Mammary epithelial cell (primary cell): Measurements from ENCODE around the gene OR10G6.

Experiments used
- EZH2 ChIP-seq: IDR thresholded peaks from 2 replicates; pipeline ENCODE4 v1.6.1; 2012; ENCODE audit warnings: low read length, inconsistent platforms, borderline replicate concordance
- TF ChIP-seq, protein P1 (sequence below), 2 donors: IDR thresholded peaks in 1 of 2; conservative IDR thresholded peaks in 1 of 2; 2 replicates each; pipeline ENCODE4 v1.5.1; 2011 to 2012; ENCODE audit warnings: inconsistent platforms in 2 of 2, low read length in 2 of 2, mild to moderate bottlenecking in 2 of 2, control low read depth in 1 of 2, low read depth in 1 of 2; ENCODE audit not compliant: insufficient read depth in 1 of 2; ENCODE audit errors: extremely low read depth in 1 of 2

DNA sequence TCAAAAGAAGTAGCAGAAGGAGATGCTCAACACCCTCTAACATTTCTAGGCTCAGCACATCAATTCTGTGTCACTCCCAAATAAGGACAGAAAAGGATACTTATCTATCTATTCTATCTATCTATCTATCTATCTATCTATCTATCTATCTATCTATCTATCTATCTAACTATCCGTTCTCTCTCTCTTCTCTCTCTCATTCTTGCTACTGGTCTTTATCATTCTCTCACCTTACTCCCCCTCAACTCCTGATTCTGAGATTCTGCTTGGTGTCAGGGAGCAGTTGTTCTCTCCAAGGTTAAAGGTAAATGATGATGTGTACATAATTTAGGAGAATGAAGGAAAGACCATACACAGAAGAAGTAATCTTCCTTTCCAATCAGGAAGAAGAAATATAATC is at the start of gene OR10G6:
- TF ChIP-seq, protein P1, sequence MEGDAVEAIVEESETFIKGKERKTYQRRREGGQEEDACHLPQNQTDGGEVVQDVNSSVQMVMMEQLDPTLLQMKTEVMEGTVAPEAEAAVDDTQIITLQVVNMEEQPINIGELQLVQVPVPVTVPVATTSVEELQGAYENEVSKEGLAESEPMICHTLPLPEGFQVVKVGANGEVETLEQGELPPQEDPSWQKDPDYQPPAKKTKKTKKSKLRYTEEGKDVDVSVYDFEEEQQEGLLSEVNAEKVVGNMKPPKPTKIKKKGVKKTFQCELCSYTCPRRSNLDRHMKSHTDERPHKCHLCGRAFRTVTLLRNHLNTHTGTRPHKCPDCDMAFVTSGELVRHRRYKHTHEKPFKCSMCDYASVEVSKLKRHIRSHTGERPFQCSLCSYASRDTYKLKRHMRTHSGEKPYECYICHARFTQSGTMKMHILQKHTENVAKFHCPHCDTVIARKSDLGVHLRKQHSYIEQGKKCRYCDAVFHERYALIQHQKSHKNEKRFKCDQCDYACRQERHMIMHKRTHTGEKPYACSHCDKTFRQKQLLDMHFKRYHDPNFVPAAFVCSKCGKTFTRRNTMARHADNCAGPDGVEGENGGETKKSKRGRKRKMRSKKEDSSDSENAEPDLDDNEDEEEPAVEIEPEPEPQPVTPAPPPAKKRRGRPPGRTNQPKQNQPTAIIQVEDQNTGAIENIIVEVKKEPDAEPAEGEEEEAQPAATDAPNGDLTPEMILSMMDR (conservative IDR thresholded peaks at IDR 0.05 in 1 of 2, IDR thresholded peaks at IDR 0.05 in 1 of 2; ENCODE audit: extremely low read depth in 1 of 2, insufficient read depth in 1 of 2, low read depth in 1 of 2, low read length in 2 of 2) = no peak
- no peak for TF ChIP-seq EZH2
